Retinal pigment epithelial cell (primary cell): Measurements from ENCODE around the gene FAM9B.

Experiments used
- DNase-seq: peaks from one replicate; pipeline ENCODE4 v3.0.0-alpha.2; 2010; ENCODE audit warnings: low read depth
- H3K4me3 ChIP-seq: 2 replicates; pipeline ENCODE4 v1.5.1; 2011; ENCODE audit warnings: mild to moderate bottlenecking, low read length, control low read depth, moderate library complexity
- TF ChIP-seq, protein P1 (sequence below): conservative IDR thresholded peaks from 2 replicates; pipeline ENCODE4 v1.5.1; 2011; ENCODE audit warnings: low read depth, low read length, control low read depth, inconsistent platforms

The FAM9B gene

DNA sequence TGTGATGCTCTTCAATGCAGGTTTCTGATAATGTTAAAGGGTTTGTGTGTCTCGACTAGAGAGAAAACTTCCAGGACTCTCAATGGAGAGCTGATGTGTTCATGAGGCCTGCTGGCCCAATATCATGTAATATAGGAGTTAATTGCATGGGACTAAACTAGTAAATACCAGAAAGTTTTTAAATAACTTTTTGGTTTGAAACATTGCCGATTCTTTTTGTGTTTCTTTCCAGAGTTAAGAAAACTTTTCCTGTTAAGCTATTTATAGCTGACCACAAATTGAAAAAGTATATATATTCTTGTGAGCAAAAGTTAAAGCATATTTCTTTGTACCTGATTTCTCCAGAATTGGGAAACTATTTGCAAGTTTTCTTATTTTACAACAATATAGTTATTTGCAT is 49.7 kb downstream of the FAM9B start:
- TF ChIP-seq, protein P1, sequence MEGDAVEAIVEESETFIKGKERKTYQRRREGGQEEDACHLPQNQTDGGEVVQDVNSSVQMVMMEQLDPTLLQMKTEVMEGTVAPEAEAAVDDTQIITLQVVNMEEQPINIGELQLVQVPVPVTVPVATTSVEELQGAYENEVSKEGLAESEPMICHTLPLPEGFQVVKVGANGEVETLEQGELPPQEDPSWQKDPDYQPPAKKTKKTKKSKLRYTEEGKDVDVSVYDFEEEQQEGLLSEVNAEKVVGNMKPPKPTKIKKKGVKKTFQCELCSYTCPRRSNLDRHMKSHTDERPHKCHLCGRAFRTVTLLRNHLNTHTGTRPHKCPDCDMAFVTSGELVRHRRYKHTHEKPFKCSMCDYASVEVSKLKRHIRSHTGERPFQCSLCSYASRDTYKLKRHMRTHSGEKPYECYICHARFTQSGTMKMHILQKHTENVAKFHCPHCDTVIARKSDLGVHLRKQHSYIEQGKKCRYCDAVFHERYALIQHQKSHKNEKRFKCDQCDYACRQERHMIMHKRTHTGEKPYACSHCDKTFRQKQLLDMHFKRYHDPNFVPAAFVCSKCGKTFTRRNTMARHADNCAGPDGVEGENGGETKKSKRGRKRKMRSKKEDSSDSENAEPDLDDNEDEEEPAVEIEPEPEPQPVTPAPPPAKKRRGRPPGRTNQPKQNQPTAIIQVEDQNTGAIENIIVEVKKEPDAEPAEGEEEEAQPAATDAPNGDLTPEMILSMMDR, result no peak
- no peak for DNase-seq
- no peak overlapping the region for H3K4me3 ChIP-seq

- H3K4me3 ChIP-seq, result no peak overlapping the region
- no peak for DNase-seq
- TF ChIP-seq, protein P1, result no peak
These were observed 52.2 kb downstream of the FAM9B start for GRCh38 chrX:8981723-8982122.

- DNase-seq, result no peak
- TF ChIP-seq, protein P1, result no peak
- no peak overlapping the region for H3K4me3 ChIP-seq
These were observed 53.2 kb downstream of the FAM9B start for GRCh38 chrX:8980756-8981155.
